WTC11 (cell line): ENCODE results near the gene FHIT. TPM values are rescaled to one million over a fixed set of nuclear protein-coding genes. Genes with fewer than 3 reads are reported as not detected.

ENCODE experiments used
- ATAC-seq: fragments of 200-7000 bp; cut with Tn5 transposase; 2 replicates; pipeline ENCODE4 v1.10.0; 2021; ENCODE audit warnings: mild to moderate bottlenecking, moderate library complexity
- CTCF ChIA-PET: fragments of 300-600 bp; sonication (Branson Sonifier 250); formaldehyde crosslinking; loops from one replicate; lab custom pipeline; 2021; ENCODE audit warnings: antibody characterized with exemption; lab: Charles Lee
- POLR2A ChIA-PET: fragments of 350-600 bp; sonication (Branson Sonifier 250); formaldehyde crosslinking; loops from one replicate; lab custom pipeline; 2021; ENCODE audit warnings: antibody characterized with exemption; lab: Charles Lee
- DNase-seq: peaks from one replicate; pipeline ENCODE4 v3.0.0; 2021; ENCODE audit warnings: low spot score
- H3K27ac Mint-ChIP-seq: 2 replicates; pipeline ENCODE4 v1.8.0; 2021; ENCODE audit warnings: mixed read lengths
- H3K27me3 Mint-ChIP-seq: 2 replicates; pipeline ENCODE4 v1.8.0; 2021; ENCODE audit warnings: low read depth, mild to moderate bottlenecking, moderate library complexity, mixed read lengths
- H3K36me3 Mint-ChIP-seq: 2 replicates; pipeline ENCODE4 v1.8.0; 2021; ENCODE audit warnings: mixed read lengths
- H3K4me1 Mint-ChIP-seq: 2 replicates; pipeline ENCODE4 v1.8.0; 2022; ENCODE audit warnings: mixed read lengths
- H3K4me3 Mint-ChIP-seq: 2 replicates; pipeline ENCODE4 v1.8.0; 2021; ENCODE audit warnings: mild to moderate bottlenecking, moderate library complexity, mixed read lengths
- H3K9me3 Mint-ChIP-seq: 2 replicates; pipeline ENCODE4 v1.8.0; 2021; ENCODE audit warnings: mixed read lengths
- CREB1 ChIP-seq: sonication (generic); formaldehyde crosslinking; IDR thresholded peaks from 2 replicates; pipeline ENCODE4 v1.8.0; 2023; ENCODE audit warnings: mild to moderate bottlenecking, missing genetic modification reagents
- FOXJ3 ChIP-seq: sonication (generic); formaldehyde crosslinking; IDR thresholded peaks from 2 replicates; pipeline ENCODE4 v1.9.0; 2021; ENCODE audit warnings: missing genetic modification reagents, mild to moderate bottlenecking, borderline replicate concordance
- GTF2I ChIP-seq: fragments of 250-450 bp; sonication (Bioruptor Pico); conservative IDR thresholded peaks from 2 replicates; pipeline ENCODE4 v1.4.0; 2021; ENCODE audit warnings: mild to moderate bottlenecking
- HMGA2 ChIP-seq: fragments of 250-450 bp; sonication (Bioruptor Pico); IDR thresholded peaks from 2 replicates; pipeline ENCODE4 v1.4.0; 2021; ENCODE audit warnings: mild to moderate bottlenecking, moderate library complexity
- JAZF1 ChIP-seq: fragments of 250-450 bp; sonication (Bioruptor Pico); IDR thresholded peaks from 2 replicates; pipeline ENCODE4 v1.9.0; 2021; ENCODE audit warnings: moderate library complexity, mild to moderate bottlenecking, inconsistent platforms
- KAT7 ChIP-seq: sonication (generic); formaldehyde crosslinking; IDR thresholded peaks from 2 replicates; pipeline ENCODE4 v1.8.1; 2023; ENCODE audit warnings: missing genetic modification reagents, mild to moderate bottlenecking, borderline replicate concordance
- MXD4 ChIP-seq: fragments of 250-450 bp; sonication (Bioruptor Pico); IDR thresholded peaks from 2 replicates; pipeline ENCODE4 v1.8.0; 2021; ENCODE audit warnings: mild to moderate bottlenecking, moderate library complexity, borderline replicate concordance
- RORB ChIP-seq: fragments of 250-450 bp; sonication (Bioruptor Pico); IDR thresholded peaks from 2 replicates; pipeline ENCODE4 v1.9.0; 2021; ENCODE audit warnings: mild to moderate bottlenecking
- SMAD3 ChIP-seq: sonication (generic); formaldehyde crosslinking; IDR thresholded peaks from 2 replicates; pipeline ENCODE4 v1.8.0; 2022; ENCODE audit warnings: missing genetic modification reagents, mild to moderate bottlenecking, borderline replicate concordance
- TCF7 ChIP-seq: sonication (generic); formaldehyde crosslinking; IDR thresholded peaks from 2 replicates; pipeline ENCODE4 v1.8.0; 2022; ENCODE audit warnings: mild to moderate bottlenecking, low read depth, missing genetic modification reagents, moderate library complexity
- TEAD4 ChIP-seq: sonication (generic); formaldehyde crosslinking; IDR thresholded peaks from 2 replicates; pipeline ENCODE4 v1.8.0; 2022; ENCODE audit warnings: mild to moderate bottlenecking, missing genetic modification reagents
- total RNA-seq: library from RNA; stranded (reverse); gene quantifications from 3 replicates; pipeline ENCODE4 v1.2.3, GENCODE V29; 2021
- TF ChIP-seq, protein P1 (sequence below): sonication (generic); formaldehyde crosslinking; IDR thresholded peaks from 2 replicates; pipeline ENCODE4 v1.8.0; 2022; ENCODE audit warnings: mild to moderate bottlenecking, missing genetic modification reagents
- TF ChIP-seq, protein P2 (sequence below): sonication (generic); formaldehyde crosslinking; IDR thresholded peaks from 2 replicates; pipeline ENCODE4 v1.8.1; 2022; ENCODE audit warnings: mild to moderate bottlenecking, moderate library complexity, missing genetic modification reagents
- TF ChIP-seq, protein P3 (sequence below): sonication (generic); formaldehyde crosslinking; IDR thresholded peaks from 2 replicates; pipeline ENCODE4 v1.8.0; 2022; ENCODE audit warnings: missing genetic modification reagents
- TF ChIP-seq, protein P4 (sequence below): sonication (generic); formaldehyde crosslinking; conservative IDR thresholded peaks from 2 replicates; pipeline ENCODE4 v1.8.1; 2023; ENCODE audit warnings: mild to moderate bottlenecking, low read depth, missing genetic modification reagents, moderate library complexity

Gene FHIT
- total RNA-seq, 1 experiment from 2014 or later: 2.6 TPM

DNA sequence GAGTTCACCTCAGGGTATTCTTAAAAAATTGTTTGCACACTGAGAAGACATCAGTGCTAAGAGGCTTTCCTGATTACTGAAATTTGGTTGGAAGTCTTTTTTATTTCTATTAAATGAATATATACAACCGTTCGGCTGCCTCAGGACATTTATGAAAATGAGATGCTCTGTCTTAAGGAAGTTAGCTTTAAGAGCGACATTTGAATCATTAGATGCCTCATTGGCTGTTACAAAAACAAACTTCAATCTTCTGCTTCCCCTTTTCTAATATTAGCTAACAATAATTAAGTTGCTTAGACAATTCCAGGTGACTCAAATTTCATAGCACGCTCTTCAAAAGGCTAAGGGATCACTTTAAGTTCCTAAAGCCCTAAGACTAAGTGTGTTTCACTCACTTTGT lies 673.7 kb downstream of the FHIT start:
- no peak for ATAC-seq
- Mint-ChIP-seq H3K27me3 (peaks cover 7% of the 10 kb centered on the region), H3K4me3 (no peak overlapping the region), H3K4me1 (peaks cover 57% of the 10 kb centered on the region)
- POLR2A ChIA-PET: no interaction called here
- TF ChIP-seq TCF7 (CRISPR knock-in tag) (no peak), MXD4 (CRISPR knock-in tag) (no peak), SMAD3 (CRISPR knock-in tag) (no peak)
- TF ChIP-seq, protein P1, sequence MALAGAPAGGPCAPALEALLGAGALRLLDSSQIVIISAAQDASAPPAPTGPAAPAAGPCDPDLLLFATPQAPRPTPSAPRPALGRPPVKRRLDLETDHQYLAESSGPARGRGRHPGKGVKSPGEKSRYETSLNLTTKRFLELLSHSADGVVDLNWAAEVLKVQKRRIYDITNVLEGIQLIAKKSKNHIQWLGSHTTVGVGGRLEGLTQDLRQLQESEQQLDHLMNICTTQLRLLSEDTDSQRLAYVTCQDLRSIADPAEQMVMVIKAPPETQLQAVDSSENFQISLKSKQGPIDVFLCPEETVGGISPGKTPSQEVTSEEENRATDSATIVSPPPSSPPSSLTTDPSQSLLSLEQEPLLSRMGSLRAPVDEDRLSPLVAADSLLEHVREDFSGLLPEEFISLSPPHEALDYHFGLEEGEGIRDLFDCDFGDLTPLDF: no peak
- TF ChIP-seq, all 79 proteins: peak for 0
- Mint-ChIP-seq H3K36me3 (no peaks in the 10 kb centered on the region), H3K27ac (no peak overlapping the region), H3K9me3 (no peaks in the 10 kb centered on the region)
- CTCF ChIA-PET: no interaction called here
- DNase-seq: no peak

DNA sequence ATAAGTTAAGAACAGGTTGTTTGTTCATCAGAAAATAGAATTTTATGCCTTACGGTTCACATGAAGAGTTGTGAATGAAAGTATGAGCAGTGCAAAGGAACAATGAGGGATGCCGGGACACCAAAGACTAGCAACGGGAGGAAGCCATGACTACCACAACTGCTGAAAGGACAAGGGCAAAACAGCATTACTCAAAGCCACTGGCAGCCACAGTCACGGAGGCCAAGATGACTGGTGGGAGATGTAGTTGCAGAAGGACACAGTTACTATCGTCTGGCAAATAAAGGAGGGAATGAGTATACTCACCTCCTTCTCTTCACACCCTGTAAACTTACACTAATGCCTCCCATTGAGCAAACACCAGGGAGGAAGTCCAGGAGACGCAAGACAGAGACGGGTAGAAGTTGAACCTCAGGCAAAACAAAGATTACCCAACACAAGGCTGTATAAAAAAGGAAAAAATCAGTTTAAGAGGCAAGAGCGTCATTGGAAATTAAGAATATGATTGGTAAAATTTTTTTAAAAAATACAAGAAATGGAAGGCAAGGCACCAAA lies 675.5 kb downstream of the FHIT start:
- Mint-ChIP-seq H3K9me3 (no peaks in the 10 kb centered on the region), H3K27ac (no peak overlapping the region), H3K4me1 (peaks cover 57% of the 10 kb centered on the region), H3K4me3 (no peak overlapping the region), H3K36me3 (no peaks in the 10 kb centered on the region), H3K27me3 (peaks cover 7% of the 10 kb centered on the region)
- ATAC-seq (no peak), DNase-seq (no peak)
- POLR2A ChIA-PET: no interaction called here
- TF ChIP-seq, protein P2, sequence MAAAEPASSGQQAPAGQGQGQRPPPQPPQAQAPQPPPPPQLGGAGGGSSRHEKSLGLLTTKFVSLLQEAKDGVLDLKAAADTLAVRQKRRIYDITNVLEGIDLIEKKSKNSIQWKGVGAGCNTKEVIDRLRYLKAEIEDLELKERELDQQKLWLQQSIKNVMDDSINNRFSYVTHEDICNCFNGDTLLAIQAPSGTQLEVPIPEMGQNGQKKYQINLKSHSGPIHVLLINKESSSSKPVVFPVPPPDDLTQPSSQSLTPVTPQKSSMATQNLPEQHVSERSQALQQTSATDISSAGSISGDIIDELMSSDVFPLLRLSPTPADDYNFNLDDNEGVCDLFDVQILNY (CRISPR knock-in tag): no peak
- TF ChIP-seq, protein P3, sequence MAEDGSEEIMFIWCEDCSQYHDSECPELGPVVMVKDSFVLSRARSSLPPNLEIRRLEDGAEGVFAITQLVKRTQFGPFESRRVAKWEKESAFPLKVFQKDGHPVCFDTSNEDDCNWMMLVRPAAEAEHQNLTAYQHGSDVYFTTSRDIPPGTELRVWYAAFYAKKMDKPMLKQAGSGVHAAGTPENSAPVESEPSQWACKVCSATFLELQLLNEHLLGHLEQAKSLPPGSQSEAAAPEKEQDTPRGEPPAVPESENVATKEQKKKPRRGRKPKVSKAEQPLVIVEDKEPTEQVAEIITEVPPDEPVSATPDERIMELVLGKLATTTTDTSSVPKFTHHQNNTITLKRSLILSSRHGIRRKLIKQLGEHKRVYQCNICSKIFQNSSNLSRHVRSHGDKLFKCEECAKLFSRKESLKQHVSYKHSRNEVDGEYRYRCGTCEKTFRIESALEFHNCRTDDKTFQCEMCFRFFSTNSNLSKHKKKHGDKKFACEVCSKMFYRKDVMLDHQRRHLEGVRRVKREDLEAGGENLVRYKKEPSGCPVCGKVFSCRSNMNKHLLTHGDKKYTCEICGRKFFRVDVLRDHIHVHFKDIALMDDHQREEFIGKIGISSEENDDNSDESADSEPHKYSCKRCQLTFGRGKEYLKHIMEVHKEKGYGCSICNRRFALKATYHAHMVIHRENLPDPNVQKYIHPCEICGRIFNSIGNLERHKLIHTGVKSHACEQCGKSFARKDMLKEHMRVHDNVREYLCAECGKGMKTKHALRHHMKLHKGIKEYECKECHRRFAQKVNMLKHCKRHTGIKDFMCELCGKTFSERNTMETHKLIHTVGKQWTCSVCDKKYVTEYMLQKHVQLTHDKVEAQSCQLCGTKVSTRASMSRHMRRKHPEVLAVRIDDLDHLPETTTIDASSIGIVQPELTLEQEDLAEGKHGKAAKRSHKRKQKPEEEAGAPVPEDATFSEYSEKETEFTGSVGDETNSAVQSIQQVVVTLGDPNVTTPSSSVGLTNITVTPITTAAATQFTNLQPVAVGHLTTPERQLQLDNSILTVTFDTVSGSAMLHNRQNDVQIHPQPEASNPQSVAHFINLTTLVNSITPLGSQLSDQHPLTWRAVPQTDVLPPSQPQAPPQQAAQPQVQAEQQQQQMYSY (CRISPR knock-in tag): no peak
- TF ChIP-seq KAT7 (no peak), HMGA2 (no peak), FOXJ3 (CRISPR knock-in tag) (no peak), CREB1 (CRISPR knock-in tag) (no peak), RORB (CRISPR knock-in tag) (no peak)
- TF ChIP-seq, protein P4, sequence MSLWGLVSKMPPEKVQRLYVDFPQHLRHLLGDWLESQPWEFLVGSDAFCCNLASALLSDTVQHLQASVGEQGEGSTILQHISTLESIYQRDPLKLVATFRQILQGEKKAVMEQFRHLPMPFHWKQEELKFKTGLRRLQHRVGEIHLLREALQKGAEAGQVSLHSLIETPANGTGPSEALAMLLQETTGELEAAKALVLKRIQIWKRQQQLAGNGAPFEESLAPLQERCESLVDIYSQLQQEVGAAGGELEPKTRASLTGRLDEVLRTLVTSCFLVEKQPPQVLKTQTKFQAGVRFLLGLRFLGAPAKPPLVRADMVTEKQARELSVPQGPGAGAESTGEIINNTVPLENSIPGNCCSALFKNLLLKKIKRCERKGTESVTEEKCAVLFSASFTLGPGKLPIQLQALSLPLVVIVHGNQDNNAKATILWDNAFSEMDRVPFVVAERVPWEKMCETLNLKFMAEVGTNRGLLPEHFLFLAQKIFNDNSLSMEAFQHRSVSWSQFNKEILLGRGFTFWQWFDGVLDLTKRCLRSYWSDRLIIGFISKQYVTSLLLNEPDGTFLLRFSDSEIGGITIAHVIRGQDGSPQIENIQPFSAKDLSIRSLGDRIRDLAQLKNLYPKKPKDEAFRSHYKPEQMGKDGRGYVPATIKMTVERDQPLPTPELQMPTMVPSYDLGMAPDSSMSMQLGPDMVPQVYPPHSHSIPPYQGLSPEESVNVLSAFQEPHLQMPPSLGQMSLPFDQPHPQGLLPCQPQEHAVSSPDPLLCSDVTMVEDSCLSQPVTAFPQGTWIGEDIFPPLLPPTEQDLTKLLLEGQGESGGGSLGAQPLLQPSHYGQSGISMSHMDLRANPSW (CRISPR knock-in tag): no peak
- CTCF ChIA-PET: no interaction called here

DNA sequence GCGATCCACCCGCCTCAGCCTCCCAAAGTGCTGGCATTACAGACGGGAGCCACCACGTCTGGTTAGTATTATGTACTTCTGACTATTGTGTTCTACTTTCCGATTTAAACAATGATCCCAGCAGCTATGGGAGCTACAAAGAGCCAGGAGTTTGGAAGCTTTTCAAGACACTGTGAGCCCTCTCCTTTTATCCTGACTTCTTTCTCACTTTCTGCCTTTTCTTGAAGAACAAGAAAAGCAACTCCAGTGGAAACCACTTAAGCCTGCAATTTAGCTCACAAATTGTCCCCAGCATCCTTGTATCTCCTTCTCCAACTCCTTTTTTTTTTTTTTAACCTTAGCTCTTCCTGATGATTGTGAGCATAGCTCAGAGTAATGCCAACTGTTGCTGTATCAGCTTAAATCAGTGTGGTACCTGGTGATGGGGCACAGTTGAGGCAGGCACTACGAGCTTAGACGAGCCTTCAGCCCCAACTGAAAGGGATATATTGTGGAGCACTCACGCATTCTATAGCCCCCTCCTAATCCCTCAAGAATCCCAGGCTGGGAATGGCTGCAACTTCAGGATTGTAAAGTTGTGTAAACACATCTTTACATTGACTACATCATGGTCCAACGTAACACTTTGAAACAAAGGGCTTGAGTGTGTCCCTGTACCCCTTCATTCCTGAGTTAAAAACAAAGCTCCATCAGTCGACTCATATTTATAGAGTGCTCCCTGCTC lies 677.0 kb downstream of the FHIT start:
- CTCF ChIA-PET: interaction anchor here (0.8 to 1.0 kb wide), 2 partner anchors 131 to 181 kb away, joined by 3 read pairs; no protein-coding TSS in a partner anchor
- DNase-seq (no peak), ATAC-seq (no peak)
- POLR2A ChIA-PET: no interaction called here
- Mint-ChIP-seq H3K27me3 (peaks cover 7% of the 10 kb centered on the region), H3K4me1 (peaks cover 63% of the 10 kb centered on the region), H3K27ac (no peak overlapping the region), H3K4me3 (no peak overlapping the region), H3K36me3 (no peaks in the 10 kb centered on the region), H3K9me3 (no peaks in the 10 kb centered on the region)
- TF ChIP-seq TEAD4 (CRISPR knock-in tag) (no peak), JAZF1 (no peak), GTF2I (CRISPR knock-in tag) (no peak)
